GM21717 (cell line): ENCODE data around the gene ZNHIT2.

Source experiments
- ATAC-seq: cut with Tn5 transposase; IDR thresholded peaks from one replicate; pipeline ENCODE4 v1.9.1; 2021; ENCODE audit warnings: mild to moderate bottlenecking, moderate library complexity; ENCODE audit not compliant: unreplicated experiment

ZNHIT2 gene

DNA sequence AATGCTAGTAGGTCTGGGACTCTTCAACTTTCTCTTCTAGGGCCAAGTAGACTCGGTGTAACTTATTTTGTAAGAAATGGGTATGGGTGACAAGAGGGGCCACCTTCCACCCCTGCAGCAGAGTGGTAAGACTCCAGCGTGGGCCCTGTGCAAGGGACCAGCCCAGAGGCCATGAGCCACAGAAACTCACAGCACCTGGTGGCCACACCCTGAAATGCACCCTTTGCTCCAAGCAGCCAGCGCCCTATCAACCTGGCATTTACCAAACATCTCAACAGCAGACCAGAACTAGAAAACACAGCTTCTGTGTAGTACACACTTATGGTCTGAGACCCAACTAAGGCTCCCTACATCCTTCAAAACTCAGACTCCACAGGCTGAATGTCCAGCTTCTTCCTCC, 39.4 kb downstream of the ZNHIT2 start:
- ATAC-seq: no peak

DNA sequence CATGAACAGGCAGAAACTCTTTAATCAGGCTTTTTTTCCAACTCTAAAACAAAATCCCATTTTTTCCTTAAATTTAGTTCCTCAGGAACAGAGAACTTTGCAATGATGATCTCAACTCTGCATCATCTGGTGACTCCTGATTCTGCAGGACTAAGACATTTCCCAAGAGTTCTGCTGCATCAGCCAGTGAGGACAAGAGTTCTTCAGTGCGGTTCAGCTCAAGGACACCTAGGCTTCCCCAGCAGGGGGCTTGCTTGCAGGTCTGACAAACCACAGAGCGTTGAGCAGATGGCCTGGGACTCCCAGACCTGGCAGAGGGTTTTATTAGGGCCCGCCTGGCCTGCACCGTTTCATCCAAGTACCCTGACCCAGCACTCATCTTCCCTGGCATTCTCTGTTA, 40.0 kb downstream of the ZNHIT2 start:
- ATAC-seq: no peak

DNA sequence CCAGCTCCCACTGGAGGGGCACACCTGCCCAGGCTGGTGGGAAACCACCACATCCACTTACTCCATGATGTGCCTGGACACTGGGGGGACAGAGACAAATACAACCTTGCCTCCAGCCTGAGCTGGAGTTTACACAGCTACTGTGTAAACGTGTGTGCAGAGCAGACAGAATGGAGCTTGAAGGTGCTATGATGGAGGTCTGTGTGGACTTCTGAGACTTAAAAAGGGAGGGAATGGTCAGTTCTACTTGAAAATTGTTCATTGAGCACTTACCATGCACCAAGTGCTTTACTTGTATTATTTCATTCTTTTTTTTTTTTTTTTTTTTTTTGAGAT, 44.9 kb downstream of the ZNHIT2 start:
- no peak for ATAC-seq

GRCh38 chr11:65071907-65072630, 45.4 kb downstream of the ZNHIT2 start:
- no peak for ATAC-seq

DNA sequence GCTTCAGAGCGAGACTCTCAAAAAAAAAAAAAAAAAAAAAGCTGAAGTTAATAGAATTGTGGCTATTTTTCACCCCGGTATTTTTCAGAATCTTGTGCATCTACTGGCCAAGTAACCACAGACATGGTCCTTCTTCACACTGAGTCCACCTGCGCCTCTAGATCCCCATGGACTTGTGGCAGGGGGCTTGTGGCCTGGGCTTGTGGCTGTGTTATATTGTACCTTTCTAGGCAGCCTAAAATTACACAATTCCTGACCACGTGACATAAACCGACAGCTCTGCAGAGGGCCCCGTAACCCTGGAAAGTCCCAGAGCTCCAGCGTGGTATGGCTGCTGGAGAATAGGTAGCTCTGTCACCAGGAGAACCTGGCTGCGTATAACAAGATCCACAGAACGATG, 48.3 kb downstream of the ZNHIT2 start:
- ATAC-seq: no peak

- no peak for ATAC-seq
Measured at GRCh38 chr11:65067446-65067845, 50.1 kb downstream of the ZNHIT2 start.

DNA sequence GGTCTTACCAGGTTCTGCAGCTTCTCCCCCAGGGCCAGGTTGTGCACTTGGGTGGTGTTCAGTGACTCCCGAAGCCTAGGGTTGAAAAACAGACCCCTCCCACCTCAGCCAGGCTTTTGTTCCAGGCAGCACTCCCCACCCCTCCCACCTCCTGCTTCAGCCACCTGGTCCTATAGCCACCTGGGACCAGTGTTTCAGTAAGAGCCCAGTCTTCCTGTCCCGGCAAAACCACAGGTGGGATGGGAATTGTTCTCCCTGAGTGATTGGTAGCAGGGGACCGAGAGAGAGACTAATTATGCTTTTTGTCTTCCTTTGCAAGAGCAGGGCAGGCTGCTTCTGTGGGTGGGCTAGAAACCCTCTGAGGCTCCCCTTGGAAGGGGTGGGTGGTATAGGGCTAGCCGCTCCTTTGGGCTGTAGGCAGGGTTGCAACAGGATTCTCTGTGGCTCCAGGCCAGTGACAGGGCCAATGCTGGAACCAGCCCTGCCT, 50.7 kb downstream of the ZNHIT2 start:
- ATAC-seq: no peak
